Adrenal gland (tissue), 5 donors: ENCODE data around the gene SUMO1.

Experiments used
- POLR2A ChIP-seq, 2 donors: fragments of 450-650 bp; IDR thresholded peaks; one replicate each; pipeline ENCODE4 v1.6.1; 2017; ENCODE audit warnings: antibody characterized with exemption in 2 of 2, mild to moderate bottlenecking in 2 of 2, moderate library complexity in 1 of 2
- TF ChIP-seq, protein P1 (sequence below), 6 experiments: fragments of 450-650 bp in 4 of 6; fragments of 200-600 bp in 2 of 6; sonication (generic) in 1 of 6; IDR thresholded peaks; 1 replicate in 5 of 6; 2 replicates in 1 of 6; pipeline versions ENCODE4 v1.5.1 to v1.8.0; 2016 to 2021; ENCODE audit warnings: antibody characterized with exemption in 6 of 6, mild to moderate bottlenecking in 2 of 6, moderate library complexity in 1 of 6
- donor health status: DM: no; HTN: no; CAD: no.

DNA sequence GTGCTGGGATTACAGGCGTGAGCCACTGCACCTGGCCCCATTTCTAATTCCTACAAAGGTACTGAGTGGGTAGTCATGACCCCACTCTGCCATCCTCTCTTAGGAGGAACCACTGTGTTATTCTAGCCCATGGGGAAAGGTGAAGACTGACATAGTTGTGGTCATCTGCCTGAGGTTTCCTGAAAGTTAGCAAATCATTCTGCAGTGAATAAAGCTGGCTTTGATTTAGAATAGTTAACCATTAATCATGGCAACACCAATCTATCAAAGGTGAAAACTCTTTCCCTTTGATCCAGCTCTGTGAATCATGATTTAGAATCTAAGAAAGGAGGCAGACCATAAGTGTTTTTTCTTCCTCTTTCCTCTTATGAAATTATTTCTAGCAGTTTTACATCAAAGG lies 50.8 kb downstream of the SUMO1 start:
- TF ChIP-seq, protein P1, sequence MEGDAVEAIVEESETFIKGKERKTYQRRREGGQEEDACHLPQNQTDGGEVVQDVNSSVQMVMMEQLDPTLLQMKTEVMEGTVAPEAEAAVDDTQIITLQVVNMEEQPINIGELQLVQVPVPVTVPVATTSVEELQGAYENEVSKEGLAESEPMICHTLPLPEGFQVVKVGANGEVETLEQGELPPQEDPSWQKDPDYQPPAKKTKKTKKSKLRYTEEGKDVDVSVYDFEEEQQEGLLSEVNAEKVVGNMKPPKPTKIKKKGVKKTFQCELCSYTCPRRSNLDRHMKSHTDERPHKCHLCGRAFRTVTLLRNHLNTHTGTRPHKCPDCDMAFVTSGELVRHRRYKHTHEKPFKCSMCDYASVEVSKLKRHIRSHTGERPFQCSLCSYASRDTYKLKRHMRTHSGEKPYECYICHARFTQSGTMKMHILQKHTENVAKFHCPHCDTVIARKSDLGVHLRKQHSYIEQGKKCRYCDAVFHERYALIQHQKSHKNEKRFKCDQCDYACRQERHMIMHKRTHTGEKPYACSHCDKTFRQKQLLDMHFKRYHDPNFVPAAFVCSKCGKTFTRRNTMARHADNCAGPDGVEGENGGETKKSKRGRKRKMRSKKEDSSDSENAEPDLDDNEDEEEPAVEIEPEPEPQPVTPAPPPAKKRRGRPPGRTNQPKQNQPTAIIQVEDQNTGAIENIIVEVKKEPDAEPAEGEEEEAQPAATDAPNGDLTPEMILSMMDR (IDR thresholded peaks at IDR 0.05), result no peak
- no peak for TF ChIP-seq POLR2A (IDR thresholded peaks at IDR 0.05)
